Fibroblast of lung (primary cell): Measurements from ENCODE around the gene SLC39A8. TPM values are rescaled to one million over a fixed set of nuclear protein-coding genes. Genes with fewer than 3 reads are reported as not detected.

Source experiments
- DNase-seq, 2 donors: peaks; one replicate each; pipeline versions ENCODE4 v3.0.0 to v3.0.0-alpha.2; 2010; ENCODE audit warnings: low read depth in 2 of 2
- H2AFZ ChIP-seq: 2 replicates; pipeline ENCODE4 v1.5.1; 2012; ENCODE audit warnings: low read length, control low read depth, inconsistent platforms
- H3K27ac ChIP-seq: 2 replicates; pipeline ENCODE4 v1.5.1; 2011; ENCODE audit warnings: low read length, control low read depth; ENCODE audit not compliant: insufficient read depth
- H3K27me3 ChIP-seq: 2 replicates; pipeline ENCODE4 v1.5.1; 2011; ENCODE audit warnings: mild to moderate bottlenecking, low read length; ENCODE audit not compliant: control insufficient read depth, insufficient read depth
- H3K36me3 ChIP-seq: 2 replicates; pipeline ENCODE4 v1.5.1; 2011; ENCODE audit warnings: low read length; ENCODE audit not compliant: control insufficient read depth, insufficient read depth
- H3K4me1 ChIP-seq: 2 replicates; pipeline ENCODE4 v1.5.1; 2011; ENCODE audit warnings: low read length; ENCODE audit not compliant: control insufficient read depth, insufficient read depth; ENCODE audit errors: extremely low read depth
- H3K4me2 ChIP-seq: 2 replicates; pipeline ENCODE4 v1.5.1; 2011; ENCODE audit warnings: low read length, control low read depth; ENCODE audit not compliant: insufficient read depth; ENCODE audit errors: extremely low read depth
- H3K4me3 ChIP-seq, 4 experiments: fragments of 200-600 bp in 1 of 4; sonication (generic) in 1 of 4; replicated peaks in 1 of 4; 2 replicates each; pipeline ENCODE4 v1.5.1; 2011 to 2016; ENCODE audit warnings: low read length in 4 of 4, low read depth in 3 of 4, mild to moderate bottlenecking in 3 of 4, control low read depth in 2 of 4, inconsistent platforms in 1 of 4, mixed read lengths in 1 of 4; ENCODE audit not compliant: insufficient read depth in 1 of 4; ENCODE audit errors: control extremely low read depth in 1 of 4
- H3K79me2 ChIP-seq: 2 replicates; pipeline ENCODE4 v1.5.1; 2012; ENCODE audit warnings: mild to moderate bottlenecking, low read length, inconsistent platforms; ENCODE audit not compliant: control insufficient read depth, insufficient read depth
- H3K9ac ChIP-seq: 2 replicates; pipeline ENCODE4 v1.5.1; 2011; ENCODE audit warnings: mild to moderate bottlenecking, low read length, control low read depth; ENCODE audit not compliant: insufficient read depth
- H3K9me3 ChIP-seq: 2 replicates; pipeline ENCODE4 v1.5.1; 2012; ENCODE audit warnings: low read depth, low read length; ENCODE audit not compliant: control insufficient read depth, insufficient read depth
- H4K20me1 ChIP-seq: 2 replicates; pipeline ENCODE4 v1.5.1; 2011; ENCODE audit warnings: low read length; ENCODE audit not compliant: control insufficient read depth, insufficient read depth; ENCODE audit errors: extremely low read depth
- CTCF ChIP-seq, 2 donors: IDR thresholded peaks in 1 of 2; conservative IDR thresholded peaks in 1 of 2; 1 replicate in 1 of 2; 2 replicates in 1 of 2; pipeline ENCODE4 v1.5.1; 2011 to 2012; ENCODE audit warnings: low read length in 2 of 2, control low read depth in 1 of 2, inconsistent platforms in 1 of 2, low read depth in 1 of 2, mild to moderate bottlenecking in 1 of 2
- EZH2 ChIP-seq: IDR thresholded peaks from 2 replicates; pipeline ENCODE4 v1.5.1; 2012; ENCODE audit warnings: low read length, control low read depth, mild to moderate bottlenecking; ENCODE audit errors: missing control alignments
- polyA plus RNA-seq, 2 donors: library from polyadenylated mRNA; depleted of rRNA in 1 of 2; stranded (reverse) in 1 of 2; unstranded in 1 of 2; fragments of >200 nt; gene quantifications; 2 replicates each; pipeline ENCODE4 v1.2.1, GENCODE V29; 2011 to 2012; ENCODE audit warnings: missing spikeins in 1 of 2
- total RNA-seq: library from RNA; depleted of rRNA; stranded (reverse); fragments of >200 nt; gene quantifications from 2 replicates; pipeline ENCODE4 v1.2.1, GENCODE V29; 2014

Gene SLC39A8
- total and polyA plus RNA-seq, 2 donors (not counting 1 experiment from before 2014, with no cell fraction given) = 0.72 to 4.5 TPM

- Histone ChIP-seq H3K9ac (no peak overlapping the region), H3K79me2 (no peaks in the 10 kb centered on the region), H3K9me3 (no peaks in the 10 kb centered on the region), H3K36me3 (no peaks in the 10 kb centered on the region), H4K20me1 (no peaks in the 10 kb centered on the region), H3K4me3 (no peak overlapping the region), H3K4me2 (no peak overlapping the region), H3K27me3 (no peaks in the 10 kb centered on the region), H2AFZ (no peak overlapping the region), H3K4me1 (no peaks in the 10 kb centered on the region), H3K27ac (no peak overlapping the region)
- no peak for TF ChIP-seq EZH2
- DNase-seq = peak in 1 of 2 donors; percentile 7
Observed at GRCh38 chr4:102308032-102308799, 37.1 kb downstream of the SLC39A8 start.

- Histone ChIP-seq H3K9me3 (no peaks in the 10 kb centered on the region), H3K4me2 (no peak overlapping the region), H2AFZ (no peak overlapping the region), H3K4me3 (no peak overlapping the region), H3K4me1 (no peaks in the 10 kb centered on the region), H3K27ac (no peak overlapping the region), H3K9ac (no peak overlapping the region), H3K27me3 (no peaks in the 10 kb centered on the region), H3K36me3 (no peaks in the 10 kb centered on the region), H3K79me2 (no peaks in the 10 kb centered on the region), H4K20me1 (no peaks in the 10 kb centered on the region)
- TF ChIP-seq CTCF (conservative IDR thresholded peaks at IDR 0.05 in 1 of 2, IDR thresholded peaks at IDR 0.05 in 1 of 2; ENCODE audit: low read depth in 1 of 2, low read length in 2 of 2) = no peak
- TF ChIP-seq EZH2 = no peak
- no peak for DNase-seq
Observed at GRCh38 chr4:102305666-102306065, 39.6 kb downstream of the SLC39A8 start.

- no peaks in the 10 kb centered on the region for H4K20me1 ChIP-seq
- H2AFZ ChIP-seq = no peak overlapping the region
Observed at GRCh38 chr4:102302762-102303161, 42.5 kb downstream of the SLC39A8 start.

More at GRCh38 chr4:102302762-102303161, 42.5 kb downstream of the SLC39A8 start:
- H3K4me2 ChIP-seq = no peak overlapping the region
- H3K9ac ChIP-seq = no peak overlapping the region
- H3K9me3 ChIP-seq = no peaks in the 10 kb centered on the region
- H3K36me3 ChIP-seq = no peaks in the 10 kb centered on the region
- no peak overlapping the region for H3K4me3 ChIP-seq
- TF ChIP-seq EZH2 (no peak), CTCF (conservative IDR thresholded peaks at IDR 0.05 in 1 of 2, IDR thresholded peaks at IDR 0.05 in 1 of 2; ENCODE audit: low read depth in 1 of 2, low read length in 2 of 2) (no peak)
- H3K79me2 ChIP-seq = no peaks in the 10 kb centered on the region
- H3K27ac ChIP-seq = no peak overlapping the region
- DNase-seq = no peak
- H3K4me1 ChIP-seq = no peaks in the 10 kb centered on the region
- no peaks in the 10 kb centered on the region for H3K27me3 ChIP-seq
